ENCODE results near the gene CCNL2.
"Not testable (repeated sequence)": the region's sequence is repeated elsewhere in the genome, so short reads cannot be mapped to it uniquely, and the experiment has no call there.

Gene CCNL2

DNA sequence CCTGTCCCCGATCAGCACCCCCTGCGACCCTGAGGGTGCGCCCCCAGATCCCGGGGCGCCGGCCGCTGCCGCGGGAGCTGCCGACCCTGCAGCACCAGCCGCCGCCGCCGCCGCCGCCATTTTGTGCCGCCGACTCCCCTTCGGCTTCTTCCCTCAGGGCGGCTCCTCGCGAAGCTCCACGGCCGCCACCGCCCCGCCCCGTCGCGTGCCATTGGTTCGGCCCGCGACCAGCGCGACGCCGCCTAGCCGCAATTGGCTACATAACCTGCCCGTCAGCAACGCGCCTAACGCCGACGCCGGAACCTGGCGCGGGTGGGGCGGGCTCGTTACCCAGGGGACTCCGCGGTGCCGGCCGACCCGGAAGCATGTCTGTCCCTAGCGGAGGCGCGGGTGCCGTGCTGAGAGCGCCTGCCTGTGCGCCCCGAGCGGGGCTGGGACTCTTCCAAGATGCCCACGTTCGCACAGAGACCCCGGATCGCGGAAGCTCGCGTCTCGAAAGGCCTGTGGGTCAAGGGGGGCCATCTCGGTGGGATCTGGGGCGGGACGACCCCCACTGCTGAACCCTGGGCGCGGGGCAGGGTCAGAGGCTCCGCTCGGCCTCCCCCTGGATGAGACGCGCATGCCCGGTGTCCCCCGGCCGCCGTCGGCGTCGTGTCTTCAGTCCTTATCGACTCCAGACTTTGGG lies at the start of gene CCNL2:
Gene CCNL2 (minus strand): TSS at position 149 of the 685 bp plus-strand sequence. CDS start 29 bp downstream, at position 120.
- DNase-seq (ENCODE audit: low read depth) = peak; percentile 77

- not testable (repeated sequence) for DNase-seq (ENCODE audit: low read depth)
These were observed 47.5 kb upstream of the CCNL2 start for GRCh38 chr1:1446631-1447030.

DNA sequence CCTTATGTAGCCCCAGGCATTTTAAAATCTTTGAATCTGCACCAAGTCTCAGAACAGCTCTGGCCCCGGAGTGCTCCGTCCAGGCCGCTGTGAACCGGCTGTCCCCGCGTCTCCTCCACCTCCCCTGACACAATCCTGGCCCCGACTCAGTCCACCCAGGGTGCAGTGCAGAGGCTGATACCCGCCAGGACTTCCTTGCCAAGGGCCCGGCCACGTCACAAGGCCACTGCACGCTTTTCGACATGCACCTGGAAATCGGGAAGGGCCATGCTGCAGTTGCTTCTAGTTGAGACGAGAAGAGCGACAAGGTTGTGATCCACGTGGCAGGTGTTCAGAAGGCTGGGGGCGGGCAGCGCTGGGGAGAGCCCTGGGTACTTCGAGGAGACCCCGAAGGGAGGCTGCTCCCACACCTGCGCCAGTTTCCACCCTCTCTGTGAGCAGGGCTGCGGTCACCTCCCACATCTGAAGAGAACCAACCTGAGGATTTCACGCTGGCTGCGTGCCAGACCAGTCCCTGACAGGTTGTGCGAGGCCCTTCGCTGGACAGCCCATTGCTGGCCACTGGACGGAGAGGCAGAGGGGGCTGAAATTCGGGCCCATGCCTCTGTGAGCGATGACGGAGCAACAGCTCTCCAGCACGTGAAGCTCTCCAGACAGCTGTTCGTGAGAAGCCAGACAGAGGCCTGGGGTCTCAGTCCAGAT lies 43.1 kb upstream of the CCNL2 start:
- no peak for DNase-seq (ENCODE audit: low read depth)

DNA sequence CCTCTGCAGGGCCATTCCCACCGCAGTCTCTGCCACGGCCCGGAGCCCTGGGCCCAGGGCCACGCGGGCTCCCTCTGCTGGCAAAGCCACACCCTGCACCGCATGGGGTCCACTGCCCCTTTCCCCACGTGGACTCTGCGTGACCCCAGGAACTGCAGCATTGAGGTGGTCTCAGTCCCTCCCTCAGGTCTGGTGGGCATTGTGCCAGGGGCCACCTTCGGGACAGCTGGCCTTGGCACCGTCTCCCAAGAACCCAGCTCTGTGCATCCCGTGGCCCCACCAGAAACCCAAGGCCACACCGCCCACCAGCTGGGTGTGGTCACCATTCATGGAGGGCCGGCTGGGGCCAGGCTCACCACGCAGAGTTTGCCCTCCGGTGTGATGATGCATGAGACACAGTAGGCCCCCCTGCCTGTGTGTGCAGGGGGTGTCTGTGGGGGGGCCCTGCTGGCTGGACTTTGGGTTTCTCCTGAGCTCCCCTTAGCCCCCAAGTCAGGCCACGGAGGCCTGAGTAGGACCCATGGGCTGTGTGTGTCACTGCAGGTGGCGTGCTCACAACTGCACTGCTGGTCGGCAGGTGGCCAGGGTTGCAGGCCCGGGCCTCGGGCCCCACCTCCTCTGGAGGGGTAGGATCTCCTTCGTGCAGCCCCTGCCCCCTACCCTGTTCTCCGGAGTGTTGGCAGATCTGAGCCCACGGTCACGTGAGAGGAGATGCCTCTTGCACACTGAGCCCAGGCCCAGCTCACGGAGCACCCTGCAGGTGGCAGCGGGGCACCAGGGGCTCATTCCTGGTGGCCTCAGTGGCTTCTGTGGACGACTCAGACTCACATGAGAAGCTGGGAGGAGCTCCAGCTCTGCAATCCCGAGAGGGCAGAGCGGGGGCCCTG lies 42.1 kb upstream of the CCNL2 start:
- DNase-seq (ENCODE audit: low read depth) = no peak

- no peak for DNase-seq (ENCODE audit: low read depth)
These were observed 41.3 kb upstream of the CCNL2 start for GRCh38 chr1:1440262-1441001.

GRCh38 chr1:1439546-1440261 lies 40.6 kb upstream of the CCNL2 start:
- DNase-seq (ENCODE audit: low read depth) = no peak

DNA sequence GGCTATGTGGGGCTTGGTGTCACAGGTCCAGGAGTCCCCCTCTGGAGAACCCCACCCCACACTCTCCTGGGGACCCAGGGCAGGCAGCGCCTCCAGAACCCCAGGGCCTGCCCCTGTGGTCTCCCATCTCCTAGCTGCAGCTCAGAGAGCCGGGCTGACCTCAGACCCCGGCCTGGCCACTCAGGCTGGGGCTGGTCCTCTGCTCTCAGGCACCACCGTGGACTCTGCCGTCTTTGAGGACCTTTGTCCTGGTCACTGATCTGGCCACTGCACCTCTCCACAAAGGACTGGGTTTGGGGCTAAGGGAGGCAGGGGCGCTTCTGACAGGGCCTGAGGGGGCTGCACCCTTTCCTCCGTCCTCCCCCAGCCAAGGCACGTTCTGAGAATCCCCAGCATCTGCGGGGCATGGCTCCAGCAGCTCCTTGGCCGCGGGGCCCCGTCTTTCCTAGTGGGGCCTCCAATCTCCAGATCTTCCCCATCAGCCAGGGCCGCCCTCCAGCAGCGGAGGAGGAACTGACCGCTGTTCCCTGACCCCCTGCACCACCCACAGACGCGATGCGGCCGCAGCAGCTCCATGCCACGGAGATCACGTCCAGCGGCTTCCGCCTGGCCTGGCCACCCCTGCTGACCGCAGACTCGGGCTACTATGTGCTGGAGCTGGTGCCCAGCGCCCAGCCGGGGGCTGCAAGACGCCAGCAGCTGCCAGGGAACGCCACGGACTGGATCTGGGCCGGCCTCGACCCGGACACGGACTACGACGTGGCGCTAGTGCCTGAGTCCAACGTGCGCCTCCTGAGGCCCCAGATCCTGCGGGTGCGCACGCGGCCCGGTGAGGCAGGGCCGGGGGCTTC lies 39.6 kb upstream of the CCNL2 start:
- no peak for DNase-seq (ENCODE audit: low read depth)

DNA sequence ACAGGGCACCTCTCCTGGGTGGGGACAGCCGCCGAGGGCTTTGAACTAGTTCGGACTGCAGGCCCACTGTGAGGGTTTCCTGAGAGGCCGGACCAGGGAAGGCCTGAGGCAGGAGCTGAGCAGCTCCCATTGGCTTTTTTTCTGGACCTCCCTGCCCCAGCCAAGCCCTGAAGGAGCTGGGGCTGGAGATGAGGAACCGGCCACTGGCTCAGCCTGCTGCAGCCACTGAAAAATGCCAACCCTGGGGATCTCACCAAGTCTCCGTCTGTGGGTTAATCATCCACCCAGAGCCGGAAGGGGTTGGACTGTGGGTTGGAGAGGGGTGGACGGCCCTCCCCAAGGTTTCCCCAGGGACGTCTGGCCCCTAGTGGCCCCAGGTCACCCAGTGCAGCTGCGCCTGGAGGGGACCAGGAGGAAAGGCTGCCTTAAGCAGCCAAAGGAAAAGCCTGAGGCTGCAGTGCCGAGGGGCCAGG lies 38.8 kb upstream of the CCNL2 start:
- DNase-seq (ENCODE audit: low read depth) = no peak

- no peak for DNase-seq (ENCODE audit: low read depth)
These were observed 38.1 kb upstream of the CCNL2 start for GRCh38 chr1:1437033-1437903.

GRCh38 chr1:1436630-1437032 lies 37.5 kb upstream of the CCNL2 start:
- no peak for DNase-seq (ENCODE audit: low read depth)

GRCh38 chr1:1435911-1436629 lies 36.9 kb upstream of the CCNL2 start:
- no peak for DNase-seq (ENCODE audit: low read depth)

GRCh38 chr1:1435106-1435903 lies 36.2 kb upstream of the CCNL2 start, which contains the start of gene VWA1:
Gene VWA1, plus strand, starts transcription at chr1:1435690. Its CDS starts 59 bp downstream, at chr1:1435749.
- no peak for DNase-seq (ENCODE audit: low read depth)

- no peak for DNase-seq (ENCODE audit: low read depth)
These were observed 35.6 kb upstream of the CCNL2 start for GRCh38 chr1:1434824-1435105.

- DNase-seq (ENCODE audit: low read depth) = no peak
These were observed 35.1 kb upstream of the CCNL2 start for GRCh38 chr1:1434131-1434823.

GRCh38 chr1:1433804-1434130 lies 34.6 kb upstream of the CCNL2 start:
- DNase-seq (ENCODE audit: low read depth) = no peak

- no peak for DNase-seq (ENCODE audit: low read depth)
These were observed 34.0 kb upstream of the CCNL2 start for GRCh38 chr1:1432951-1433803.

Data from GM04503 (cell line).